Measurements from ENCODE around the gene C3. TPM values are rescaled to one million over a fixed set of nuclear protein-coding genes. Genes with fewer than 3 reads are reported as not detected.
"Not testable (repeated sequence)": the region's sequence is repeated elsewhere in the genome, so short reads cannot be mapped to it uniquely, and the experiment has no call there.

C3 gene
- total RNA-seq, 1 experiment from 2014 or later = not detected

DNA sequence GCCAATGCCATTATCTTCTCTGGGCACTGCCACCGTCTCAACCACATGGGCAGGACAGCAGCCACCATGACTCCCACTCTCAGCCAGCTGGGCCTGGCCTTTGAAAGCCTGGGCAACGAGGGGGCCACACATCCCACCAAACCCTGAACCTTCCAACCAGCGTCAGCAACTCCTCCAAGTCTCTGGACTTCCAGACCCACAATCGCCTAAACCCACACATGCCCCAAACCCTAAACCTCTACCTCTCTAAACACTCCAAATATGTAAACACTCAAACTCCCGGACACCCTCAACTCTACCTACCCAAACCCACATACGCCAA, 949 bp downstream of the C3 start:
- in situ Hi-C loops (cut with HindIII; ENCODE audit: low pct_unique_long_range_greater_than_20kb, low sequenced_read_pairs) = no loop called here
- no peak for DNase-seq (ENCODE audit: low read depth, low spot score)

DNA sequence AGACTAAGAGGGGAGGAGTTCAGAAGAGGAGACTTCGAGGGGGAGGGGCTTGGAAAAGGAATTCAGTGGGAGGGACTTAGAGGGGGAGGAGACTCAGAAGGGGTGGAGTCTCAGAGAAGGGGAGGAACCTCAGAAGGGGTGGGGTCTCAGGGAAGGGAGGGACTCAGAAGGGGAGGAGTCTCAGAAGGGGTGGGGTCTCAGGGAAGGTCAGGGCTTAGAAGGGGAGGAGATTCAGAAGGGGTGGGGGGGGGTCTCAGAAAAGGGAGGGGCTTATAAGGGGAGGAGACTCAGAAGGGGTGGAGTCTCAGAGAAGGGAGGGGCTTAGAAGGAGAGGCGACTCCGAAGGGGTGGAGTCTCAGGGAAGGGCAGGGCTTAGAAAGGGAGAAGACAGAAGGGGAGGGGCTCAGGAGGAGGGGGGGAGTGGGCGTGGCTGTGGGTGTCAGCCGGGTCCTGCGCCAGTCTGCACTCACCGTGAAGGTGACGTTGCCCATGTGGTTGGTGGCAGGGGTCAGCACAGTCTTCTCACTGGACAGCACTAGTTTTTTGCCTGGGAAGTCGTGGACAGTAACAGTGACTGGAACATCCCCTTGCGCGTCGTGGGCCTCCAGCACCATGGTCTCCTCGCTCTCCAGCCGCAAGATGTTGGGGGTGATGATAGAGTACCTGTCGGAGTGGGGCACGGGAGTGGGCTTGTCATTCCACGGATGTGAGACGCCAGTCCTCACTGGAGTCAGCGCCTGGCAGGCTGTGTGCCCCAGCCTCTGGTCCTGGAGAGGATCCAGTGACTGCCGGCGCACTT, 1.5 kb downstream of the C3 start:
- in situ Hi-C loops (cut with HindIII; ENCODE audit: low pct_unique_long_range_greater_than_20kb, low sequenced_read_pairs) = no loop called here
- peak; percentile 67 for DNase-seq (ENCODE audit: low read depth, low spot score)

DNA sequence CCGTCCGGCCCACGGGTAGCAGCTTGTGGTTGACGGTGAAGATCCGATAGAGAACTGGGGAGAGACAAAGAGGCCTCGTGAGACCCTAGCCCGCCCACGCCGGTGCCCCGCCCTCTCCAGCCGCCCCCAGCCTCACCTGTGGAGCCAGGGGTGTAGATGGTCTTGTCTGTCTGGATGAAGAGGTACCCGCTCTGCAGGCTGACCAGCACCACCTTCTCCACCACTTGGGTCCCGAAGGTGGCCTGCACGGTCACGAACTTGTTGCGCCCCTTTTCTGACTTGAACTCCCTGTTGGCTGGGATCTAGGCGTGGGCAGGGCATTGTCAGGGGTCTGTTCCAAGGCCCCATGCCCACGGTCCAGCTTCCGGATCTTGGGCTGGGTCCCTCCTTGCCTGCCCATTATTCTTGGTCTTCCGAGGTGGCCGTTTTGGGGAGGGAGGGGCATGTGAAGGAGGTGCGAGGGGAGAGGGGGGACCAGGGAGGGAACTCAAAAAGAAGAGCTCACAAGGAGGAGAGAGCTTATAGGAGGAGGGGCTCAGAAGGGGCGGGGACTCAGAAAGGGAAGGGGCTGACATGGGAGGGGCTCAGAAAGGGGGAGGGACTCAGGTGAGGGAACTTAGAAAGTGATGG, 2.2 kb downstream of the C3 start:
- in situ Hi-C loops (cut with HindIII; ENCODE audit: low pct_unique_long_range_greater_than_20kb, low sequenced_read_pairs) = no loop called here
- DNase-seq (ENCODE audit: low read depth, low spot score) = no peak

DNA sequence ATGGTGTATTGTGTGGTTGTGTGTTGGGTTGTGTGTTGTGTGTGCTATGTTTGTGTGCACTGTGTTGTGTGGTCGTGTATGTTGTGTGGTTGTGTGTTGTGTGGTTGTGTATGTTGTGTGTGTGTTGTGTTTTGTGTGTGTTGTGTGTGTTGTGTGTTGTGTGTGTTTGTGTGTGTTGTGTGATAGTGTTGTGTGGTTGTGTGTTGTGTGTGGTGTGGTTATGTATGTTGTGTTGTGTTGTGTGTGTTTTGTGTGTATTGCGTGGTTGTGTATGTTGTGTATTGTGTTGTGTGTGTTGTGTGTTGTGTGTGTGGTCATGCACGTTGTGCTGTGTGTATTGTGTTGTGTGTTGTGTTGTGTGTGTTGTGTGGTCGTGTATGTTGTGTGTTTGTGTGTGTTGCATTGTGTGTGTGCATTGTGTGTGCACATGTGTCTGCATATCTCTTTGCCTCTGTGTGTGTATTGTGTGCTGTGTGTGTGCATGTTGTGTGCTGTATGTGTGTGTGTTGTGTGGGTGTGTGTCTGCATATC, 2.9 kb downstream of the C3 start:
- in situ Hi-C loops (cut with HindIII; ENCODE audit: low pct_unique_long_range_greater_than_20kb, low sequenced_read_pairs) = no loop called here
- DNase-seq (ENCODE audit: low read depth, low spot score) = no peak

DNA sequence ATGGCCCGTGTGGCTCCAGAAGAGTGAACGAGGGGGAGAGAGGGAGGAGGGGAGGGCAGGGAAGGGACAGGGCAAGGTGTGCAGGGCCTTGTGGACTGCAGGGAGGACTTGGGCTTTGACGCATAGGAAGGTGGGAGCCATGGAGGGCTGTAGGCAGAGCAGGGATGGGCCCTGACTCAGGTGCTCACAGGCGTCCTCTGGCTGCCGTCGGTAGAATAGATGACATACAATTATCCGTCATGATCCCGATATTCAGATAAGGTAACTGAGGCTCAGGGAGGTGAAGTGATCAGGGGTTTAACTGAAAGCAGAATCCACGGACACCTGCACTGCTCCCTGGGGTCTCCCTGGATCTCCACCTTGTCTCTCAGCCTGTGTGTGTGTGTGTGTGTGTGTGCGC, 3.4 kb downstream of the C3 start:
- DNase-seq (ENCODE audit: low read depth, low spot score) = no peak
- in situ Hi-C loops (cut with HindIII; ENCODE audit: low pct_unique_long_range_greater_than_20kb, low sequenced_read_pairs) = no loop called here

DNA sequence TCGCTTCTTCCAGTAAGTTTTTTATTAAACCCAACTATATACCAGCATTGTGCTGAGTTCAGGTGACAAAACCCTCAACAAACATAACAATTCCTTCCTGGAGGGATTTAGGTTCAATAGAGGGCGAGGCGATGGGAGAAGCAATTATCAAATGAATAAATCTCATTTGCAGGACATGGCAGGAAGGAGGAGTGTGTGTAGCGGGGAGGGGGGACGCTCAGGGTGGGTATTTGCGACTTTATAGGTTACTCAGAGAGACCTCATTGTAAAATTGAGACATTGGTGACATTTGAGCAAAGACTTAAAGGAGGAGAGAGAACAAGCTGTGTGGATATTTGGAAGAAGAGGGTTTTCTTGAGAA, 3.9 kb downstream of the C3 start:
- no peak for DNase-seq (ENCODE audit: low read depth, low spot score)
- in situ Hi-C loops (cut with HindIII; ENCODE audit: low pct_unique_long_range_greater_than_20kb, low sequenced_read_pairs) = no loop called here

DNA sequence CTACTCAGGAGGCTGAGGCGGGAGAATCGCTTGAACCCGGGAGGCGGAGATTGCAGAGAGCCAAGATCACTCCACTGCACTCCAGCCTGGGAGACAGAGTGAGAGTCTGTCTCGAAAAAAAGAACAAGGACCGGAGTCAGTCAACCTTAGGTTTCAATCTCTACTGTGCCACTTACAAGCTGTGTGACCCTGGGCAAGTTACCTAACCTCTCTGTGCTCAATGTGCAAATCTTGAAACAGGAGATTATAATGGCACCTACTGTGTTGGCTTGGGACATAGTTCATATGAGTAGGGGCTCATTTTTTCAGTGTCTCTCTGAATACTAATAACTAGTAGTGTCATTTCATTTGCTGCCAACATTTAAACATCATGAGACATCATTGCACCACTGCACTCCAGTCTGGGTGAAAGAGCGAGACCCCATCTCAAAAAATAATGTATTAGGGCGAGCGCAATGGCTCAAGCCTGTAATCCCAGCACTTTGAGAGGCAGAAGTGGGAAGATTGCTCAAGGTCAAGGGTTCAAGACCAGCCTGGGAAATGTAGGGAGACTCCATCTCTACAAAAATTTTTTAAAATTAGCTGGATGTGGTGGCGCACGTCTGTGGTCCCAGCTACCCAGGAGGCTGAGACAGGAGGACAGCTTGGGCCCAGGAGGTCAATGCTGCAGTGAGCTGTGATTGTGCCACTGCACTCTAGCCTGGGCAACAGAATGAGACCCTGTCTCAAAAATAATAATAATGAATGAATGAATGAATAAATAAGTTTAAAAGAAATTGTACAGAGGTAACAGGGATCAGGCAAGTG, 5.5 kb downstream of the C3 start:
- DNase-seq (ENCODE audit: low read depth, low spot score) = no peak
- in situ Hi-C loops (cut with HindIII; ENCODE audit: low pct_unique_long_range_greater_than_20kb, low sequenced_read_pairs) = no loop called here

DNA sequence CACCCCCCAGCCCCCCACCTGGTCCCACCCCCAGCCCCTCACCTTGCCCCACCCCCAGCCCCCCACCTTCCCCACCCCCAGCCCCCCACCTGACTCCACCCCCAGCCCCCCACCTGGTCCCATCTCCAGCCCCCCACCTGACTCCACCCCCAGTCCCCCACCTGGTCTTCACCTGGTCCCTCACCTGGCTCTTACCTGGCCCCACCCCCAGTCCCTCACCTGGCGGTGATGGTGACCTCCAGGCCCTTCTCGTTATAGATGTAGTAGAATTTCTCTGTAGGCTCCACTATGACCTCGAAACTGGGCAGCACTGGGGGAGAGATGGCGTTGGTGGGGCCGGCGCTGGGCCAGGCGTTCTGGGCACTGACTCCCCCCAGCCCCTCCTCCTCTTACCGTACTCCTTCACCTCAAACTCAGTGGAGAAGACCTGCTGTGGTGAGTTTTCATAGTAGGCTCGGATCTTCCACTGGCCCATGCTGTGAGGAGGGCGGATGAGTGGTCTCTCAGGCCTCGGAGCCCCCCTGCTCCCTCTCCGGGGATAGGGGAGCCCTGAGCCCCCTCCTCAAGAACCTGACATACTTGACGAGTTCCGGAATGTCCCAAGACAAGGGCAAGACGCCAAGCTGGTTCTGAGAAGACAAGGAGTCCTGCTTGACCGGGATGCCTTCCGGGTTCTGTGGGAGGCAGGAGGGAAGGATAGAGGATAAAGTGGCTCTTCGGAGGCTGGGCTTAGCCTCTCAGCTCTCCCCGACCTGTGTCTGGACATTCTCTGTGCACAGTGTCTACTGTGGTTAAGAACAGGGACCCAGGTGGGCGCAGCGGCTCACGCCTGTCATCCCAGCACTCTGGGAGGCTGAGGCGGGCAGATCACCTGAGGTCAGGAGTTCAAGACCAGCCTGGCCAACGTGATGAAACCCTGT, 6.4 kb downstream of the C3 start:
- in situ Hi-C loops (cut with HindIII; ENCODE audit: low pct_unique_long_range_greater_than_20kb, low sequenced_read_pairs) = no loop called here
- no peak for DNase-seq (ENCODE audit: low read depth, low spot score)

DNA sequence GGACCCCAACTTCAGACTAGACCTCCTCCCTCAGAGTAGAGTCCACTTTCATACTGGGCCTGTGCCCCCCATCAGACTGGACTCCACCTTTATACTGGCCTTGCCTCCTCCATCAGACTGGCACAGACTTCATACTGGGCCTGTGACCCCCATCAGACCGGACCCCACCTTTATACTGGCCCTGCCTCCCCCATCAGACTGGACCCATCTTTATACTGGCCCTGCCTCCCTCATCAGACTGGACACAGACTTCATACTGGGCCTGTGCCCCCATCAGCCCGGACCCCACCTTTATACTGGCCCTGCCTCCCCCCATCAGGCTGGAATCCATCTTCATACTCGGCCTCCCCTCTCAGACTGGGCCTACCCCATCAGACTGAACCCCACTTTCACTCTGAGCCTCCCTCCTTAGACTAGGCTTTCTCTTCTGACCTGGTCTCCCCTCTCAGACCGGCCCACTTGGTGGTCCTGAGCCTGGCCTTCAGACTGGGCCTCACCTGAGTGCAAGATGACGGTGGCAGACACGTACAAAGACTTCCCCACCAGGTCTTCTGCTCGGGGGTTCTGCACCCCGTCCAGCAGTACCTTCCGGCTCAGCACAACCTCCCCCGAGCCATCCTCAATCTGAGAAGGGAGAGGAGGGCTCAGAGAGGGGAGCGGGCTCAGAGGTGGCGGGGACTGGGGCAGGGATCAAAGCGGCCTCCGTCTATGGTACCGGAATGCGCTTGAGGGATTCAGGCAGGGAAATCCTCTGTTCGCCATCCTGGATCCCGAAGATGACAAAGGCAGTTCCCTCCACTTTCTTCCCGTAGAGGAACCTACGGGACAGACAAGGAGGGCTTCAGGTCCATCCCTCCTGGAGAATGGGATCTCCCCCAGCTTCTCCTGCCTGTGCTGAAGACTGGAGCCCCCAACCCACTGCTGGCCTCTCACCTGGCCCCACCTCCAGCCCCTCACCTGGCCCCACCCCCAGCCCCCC, 7.5 kb downstream of the C3 start:
- DNase-seq (ENCODE audit: low read depth, low spot score) = no peak
- in situ Hi-C loops (cut with HindIII; ENCODE audit: low pct_unique_long_range_greater_than_20kb, low sequenced_read_pairs) = no loop called here

DNA sequence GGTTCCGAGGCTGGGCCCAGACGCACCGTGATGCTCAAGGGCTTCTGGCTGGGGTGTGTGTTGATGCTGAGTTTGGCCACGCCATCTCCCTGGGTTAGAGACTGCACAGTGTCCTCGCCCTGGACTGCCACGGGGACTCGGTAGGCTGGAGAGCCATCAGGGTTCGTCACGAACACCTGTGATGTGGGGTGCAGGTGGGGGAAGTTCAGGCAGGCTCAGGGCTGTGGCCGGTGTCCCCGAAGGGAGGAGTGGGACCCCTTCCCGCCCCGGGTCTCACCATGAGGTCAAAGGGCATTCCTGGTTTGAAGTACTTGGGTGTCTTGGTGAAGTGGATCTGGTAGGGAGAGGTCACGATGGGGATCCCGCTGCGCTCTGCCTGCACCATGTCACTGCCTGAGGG, 8.2 kb downstream of the C3 start:
- in situ Hi-C loops (cut with HindIII; ENCODE audit: low pct_unique_long_range_greater_than_20kb, low sequenced_read_pairs) = no loop called here
- DNase-seq (ENCODE audit: low read depth, low spot score) = no peak

DNA sequence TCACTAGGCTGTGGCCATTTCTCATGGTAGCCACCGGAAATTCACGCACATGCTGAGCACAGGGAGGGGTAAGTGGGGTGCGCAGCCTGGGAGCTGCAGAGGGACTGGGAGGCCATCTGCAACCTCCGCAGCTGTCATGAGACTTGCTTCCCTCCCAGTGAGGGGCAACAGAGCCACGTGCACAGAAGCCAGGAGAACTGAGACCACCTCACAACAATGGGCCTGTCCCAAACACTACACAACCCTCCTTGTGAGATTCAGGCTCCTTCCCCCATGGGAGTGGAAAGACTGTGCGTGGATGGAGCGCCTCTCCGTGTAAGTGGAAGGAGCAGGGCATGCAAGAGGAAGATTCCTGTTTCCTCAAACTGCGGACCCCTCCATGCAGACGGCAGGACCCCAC, 8.8 kb downstream of the C3 start:
- no peak for DNase-seq (ENCODE audit: low read depth, low spot score)
- in situ Hi-C loops (cut with HindIII; ENCODE audit: low pct_unique_long_range_greater_than_20kb, low sequenced_read_pairs) = no loop called here

DNA sequence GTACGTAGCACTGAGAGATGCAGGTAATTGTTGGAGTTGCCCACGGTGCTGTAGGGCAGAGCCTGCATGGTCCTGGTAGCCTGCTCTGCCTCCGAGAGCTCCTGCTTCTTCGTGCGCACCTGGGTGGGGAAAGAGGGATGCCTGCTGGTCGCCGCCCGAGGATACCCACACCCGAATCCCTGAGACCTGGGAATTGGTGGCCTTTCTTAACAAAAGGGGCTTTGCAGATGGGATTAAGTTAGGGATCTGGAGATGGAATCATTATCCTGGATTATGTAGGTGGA, 9.4 kb downstream of the C3 start:
- no peak for DNase-seq (ENCODE audit: low read depth, low spot score)

DNA sequence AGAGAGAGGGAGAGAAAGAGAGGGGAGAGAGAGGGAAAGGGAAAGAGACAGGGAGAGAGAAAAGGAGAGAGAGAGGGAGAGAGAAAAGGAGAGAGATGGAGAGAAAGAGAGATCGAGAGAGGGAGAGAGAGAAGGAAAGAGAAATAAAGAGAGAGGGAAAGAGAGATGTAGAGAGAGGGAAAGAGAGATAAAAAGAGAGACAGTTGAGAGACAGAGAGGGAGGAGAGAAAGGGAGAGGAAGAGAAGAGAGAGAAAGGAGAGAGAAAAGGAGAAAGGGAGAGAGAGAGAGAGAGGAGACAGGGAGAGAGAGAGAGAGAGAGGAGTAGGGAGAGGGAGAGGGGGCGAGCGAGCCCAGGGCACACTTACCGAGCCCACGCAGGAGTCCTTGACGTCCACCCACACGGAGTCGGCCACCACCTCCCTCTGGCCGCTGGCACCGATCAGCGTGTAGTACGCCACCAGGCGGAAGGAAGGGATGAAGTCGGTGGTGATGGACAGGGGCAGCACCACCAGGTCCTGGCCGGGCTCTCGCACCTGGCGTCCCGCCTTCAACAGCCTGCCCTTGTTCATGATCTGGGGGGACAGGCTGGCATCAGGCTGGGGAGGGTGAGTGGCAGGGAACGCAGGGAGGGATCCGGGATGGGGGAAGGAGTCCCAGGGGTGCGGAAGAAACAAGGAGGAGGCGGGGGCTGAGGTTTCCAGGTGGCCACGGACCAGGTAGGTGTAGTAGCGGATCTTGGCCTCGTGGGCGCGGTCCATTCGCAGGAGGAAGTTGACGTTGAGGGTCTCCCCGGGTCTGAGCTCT, 10.0 kb downstream of the C3 start:
- in situ Hi-C loops (cut with HindIII; ENCODE audit: low pct_unique_long_range_greater_than_20kb, low sequenced_read_pairs) = no loop called here
- peak; percentile 33 for DNase-seq (ENCODE audit: low read depth, low spot score)

More for the DNA sequence above, 9.4 kb downstream of the C3 start:
- in situ Hi-C loops (cut with HindIII; ENCODE audit: low pct_unique_long_range_greater_than_20kb, low sequenced_read_pairs) = no loop called here

DNA sequence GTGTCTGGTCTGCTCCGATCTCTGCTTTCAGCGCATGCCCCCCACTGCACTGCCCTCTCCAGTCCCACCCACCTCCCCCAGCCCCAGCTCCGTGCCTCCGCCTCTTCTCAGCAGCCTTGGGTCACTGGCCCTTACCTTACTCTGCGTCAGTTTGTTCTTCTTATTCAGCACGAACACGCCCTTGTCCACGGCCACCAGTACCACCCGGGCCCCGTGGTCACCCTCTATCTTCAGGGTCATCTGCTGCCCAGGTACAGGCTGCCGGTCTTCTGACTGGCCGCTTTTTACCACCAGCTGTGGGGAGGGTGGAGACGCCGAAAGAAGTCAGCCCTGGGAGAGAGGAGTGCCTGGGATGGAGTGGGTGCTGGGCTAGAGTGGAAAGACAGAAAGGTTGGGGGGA, 10.9 kb downstream of the C3 start:
- in situ Hi-C loops (cut with HindIII; ENCODE audit: low pct_unique_long_range_greater_than_20kb, low sequenced_read_pairs) = no loop called here

DNA sequence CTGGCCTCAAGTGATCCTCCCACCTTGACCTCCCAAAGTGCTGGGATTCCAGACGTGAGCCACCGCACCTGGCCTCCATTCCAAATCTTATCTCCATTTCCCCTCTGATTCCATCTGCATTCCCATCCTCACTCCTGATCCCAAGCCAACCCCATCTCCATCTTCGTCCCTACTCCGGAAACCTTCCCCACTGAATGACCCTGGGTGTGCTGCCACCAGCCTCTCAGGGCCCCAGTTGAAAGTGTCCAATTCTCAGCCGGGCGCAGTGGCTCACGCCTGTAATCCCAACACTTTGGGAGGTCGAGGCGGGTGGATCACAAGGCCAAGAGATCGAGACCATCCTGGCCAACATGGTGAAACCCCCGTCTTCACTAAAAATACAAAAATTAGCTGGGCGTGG, 11.5 kb downstream of the C3 start:
- DNase-seq (ENCODE audit: low read depth, low spot score); in situ Hi-C loops (cut with HindIII; ENCODE audit: low pct_unique_long_range_greater_than_20kb, low sequenced_read_pairs): not testable (repeated sequence)

More for the DNA sequence above, 10.9 kb downstream of the C3 start:
- no peak for DNase-seq (ENCODE audit: low read depth, low spot score)

DNA sequence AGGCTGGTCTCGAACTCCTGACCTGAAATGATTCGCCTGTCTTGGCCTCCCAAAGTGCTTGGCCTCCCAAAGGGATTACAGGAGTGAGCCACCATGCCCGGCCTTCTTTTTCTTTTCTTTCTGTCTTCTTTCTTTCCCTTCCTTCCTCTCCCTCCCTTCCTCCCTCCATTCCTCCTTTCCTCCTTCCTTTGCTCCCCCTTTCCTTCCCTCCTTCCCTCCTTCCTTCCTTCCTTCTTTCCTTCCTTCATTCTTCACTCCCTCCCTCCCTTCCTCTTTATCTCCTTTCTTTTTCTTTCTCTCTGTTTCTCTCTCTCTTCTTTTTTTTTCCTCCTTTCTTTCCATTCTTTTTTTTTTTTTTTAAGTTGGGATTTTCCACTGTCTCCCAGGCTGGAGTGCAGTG, 12.1 kb downstream of the C3 start:
- no peak for DNase-seq (ENCODE audit: low read depth, low spot score)
- in situ Hi-C loops (cut with HindIII; ENCODE audit: low pct_unique_long_range_greater_than_20kb, low sequenced_read_pairs) = no loop called here
